Measurements from ENCODE around the gene GNB1L.

GNB1L gene

DNA sequence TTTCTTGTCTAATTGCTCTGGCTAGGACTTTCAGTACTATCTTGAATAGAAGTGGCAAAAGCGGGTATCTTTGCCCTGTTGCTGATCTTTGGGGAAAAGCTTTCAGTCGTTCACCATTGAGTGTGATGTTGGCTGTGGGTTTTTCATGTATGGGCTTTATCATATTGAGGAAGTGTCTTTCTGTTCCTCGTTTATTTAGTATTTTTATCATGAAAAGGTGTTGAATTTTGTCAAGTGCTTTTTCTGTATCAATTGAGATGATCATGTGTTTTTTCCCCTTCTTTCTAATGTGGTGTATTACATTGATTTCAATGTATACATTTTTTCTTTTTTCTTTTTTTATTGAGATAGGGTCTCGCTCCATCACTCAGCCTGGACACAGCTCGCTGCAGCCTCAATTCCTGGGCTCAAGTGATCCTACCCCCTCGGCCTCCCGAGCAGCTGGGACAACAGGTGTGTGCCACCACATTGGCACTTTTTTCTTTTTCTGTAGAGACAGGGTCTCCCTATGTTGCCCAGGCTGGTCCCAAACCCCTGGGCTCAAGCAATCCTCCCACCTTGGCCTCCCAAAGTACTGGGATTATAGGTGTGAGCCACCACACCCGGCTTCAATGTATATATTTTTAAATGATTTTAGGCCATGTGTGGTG lies 5.3 kb upstream of the GNB1L start:
- no peak for DNase-seq

GRCh38 chr22:19857382-19857781 lies 2.7 kb upstream of the GNB1L start:
- no peak for DNase-seq

DNA sequence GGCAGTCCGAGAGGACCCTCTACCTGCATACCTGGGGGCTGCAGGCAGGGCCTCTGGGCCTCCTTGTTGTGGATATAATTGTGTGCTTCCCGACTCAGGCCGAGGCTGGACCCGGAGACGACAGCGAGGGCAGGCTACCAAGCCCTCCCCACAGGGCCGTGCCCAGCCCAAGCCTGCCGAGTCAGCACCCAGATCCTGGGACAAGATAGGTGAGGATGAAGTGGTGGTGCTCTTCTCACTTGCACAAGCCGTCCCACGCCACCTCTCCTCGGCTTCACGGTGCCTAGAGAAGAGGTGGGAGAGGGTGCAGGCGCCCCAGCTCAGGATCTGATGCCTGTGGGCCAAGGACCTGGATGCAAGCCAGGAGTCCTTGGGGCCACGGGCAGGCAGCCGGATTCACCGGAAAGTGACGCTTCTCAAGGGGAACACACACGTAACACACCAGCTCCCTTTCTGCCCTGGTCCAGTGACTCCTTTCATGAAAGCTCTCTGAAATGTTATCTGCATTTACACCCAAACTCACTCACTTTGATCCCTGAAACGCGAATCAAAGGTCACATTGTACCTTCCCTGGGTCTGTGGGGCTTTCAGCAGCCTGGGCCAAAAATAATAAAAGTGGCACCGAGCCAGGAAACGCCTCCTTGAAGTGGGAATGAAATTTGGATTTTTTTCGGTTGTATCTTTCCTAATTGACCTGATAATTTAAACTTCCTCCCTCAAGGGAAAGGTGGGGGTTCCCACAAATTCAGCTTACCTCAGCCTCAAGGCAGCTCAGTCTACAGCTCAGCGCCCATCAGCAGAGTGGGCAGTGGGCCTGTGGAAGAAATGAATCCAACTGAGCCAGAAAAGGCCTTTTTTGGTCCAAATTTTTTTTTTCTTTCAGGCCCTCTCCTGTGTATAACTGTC lies 1.1 kb upstream of the GNB1L start:
- DNase-seq, result no peak

DNA sequence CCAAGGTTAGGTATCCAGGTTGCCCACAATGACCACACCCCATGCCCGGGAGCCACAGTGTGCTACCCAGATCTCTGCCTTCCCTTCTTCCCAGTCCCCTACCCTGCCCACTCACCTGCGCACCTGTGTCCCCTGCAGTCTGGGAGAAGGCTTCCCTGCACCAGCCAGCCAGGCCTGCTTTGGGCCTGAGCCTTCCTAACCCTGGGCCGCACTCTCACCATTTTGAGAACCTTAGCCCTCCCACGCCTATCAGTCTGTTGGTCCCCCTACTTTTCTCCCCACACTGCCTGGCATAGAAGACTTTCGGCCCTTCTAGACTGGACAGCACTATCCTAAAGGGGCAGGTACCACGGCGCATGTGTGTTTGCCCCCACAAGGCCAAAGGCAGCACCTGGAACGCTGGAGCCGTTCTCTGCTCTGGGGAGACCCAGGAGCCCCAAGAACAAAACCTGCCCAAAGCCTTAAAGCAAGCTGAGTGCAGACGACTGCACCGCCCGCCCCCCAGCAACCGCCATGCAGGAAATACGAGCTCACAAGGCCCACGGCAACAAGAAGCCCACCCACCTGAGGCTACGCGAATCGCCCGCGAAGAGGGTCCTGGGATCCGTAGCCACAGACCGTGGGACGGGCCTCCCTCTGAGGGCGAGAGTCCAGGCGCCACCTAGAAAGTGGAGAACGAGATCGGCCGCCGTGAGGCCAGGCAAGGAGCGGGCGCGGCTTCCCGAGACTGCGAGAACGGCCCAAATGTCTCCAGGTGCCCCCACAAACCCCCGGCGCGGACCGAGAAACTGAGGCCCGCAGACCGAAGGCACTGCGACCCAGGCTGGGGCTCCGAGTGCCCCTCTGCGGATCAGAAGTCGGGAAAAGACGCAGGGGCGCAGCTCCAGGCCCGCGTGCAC lies 546 bp downstream of the GNB1L start:
- DNase-seq, result peak; percentile 28

DNA sequence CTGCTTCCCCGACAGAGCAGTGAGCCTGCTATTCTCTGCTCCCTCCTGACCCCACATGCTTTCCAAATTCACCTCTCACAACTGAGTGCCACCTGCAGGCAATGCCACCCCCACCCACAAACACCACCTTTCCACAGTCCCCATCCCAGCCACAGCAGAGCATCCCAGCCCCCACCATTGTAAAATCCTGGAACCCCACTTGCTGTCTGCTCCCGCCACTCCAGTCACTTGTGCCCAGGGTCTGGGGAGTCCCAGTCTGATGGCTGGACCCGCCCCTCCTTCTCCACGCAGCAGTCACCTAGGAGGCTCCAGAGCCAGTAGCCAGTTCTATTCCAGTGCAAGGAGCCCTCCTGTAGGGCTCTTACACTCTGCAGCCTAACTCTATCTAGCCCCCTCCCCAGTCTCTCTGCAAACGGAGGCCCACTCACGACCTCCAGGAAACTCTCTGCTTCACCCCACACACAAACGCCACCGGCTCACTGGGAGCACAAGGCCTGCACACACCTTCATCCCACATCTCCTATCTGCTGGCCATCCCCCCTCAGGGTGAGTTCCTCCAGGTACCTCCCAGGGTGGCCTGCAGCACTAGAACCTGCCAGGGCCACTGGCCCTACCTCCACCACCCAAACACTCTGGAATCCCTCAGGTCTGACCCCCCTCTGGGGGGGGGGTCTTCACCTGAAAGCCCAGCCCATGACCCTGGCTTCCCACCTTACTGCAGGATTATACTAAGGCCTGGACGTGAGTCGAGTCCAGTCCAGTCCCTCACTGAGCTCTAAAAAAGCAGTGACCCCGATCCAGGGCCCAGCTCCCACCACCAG lies 1.4 kb downstream of the GNB1L start:
- no peak for DNase-seq

GRCh38 chr22:19852177-19852781 lies 2.4 kb downstream of the GNB1L start:
- DNase-seq, result peak; percentile 23

- peak; percentile 16 for DNase-seq
Observed at GRCh38 chr22:19851291-19852176, 3.1 kb downstream of the GNB1L start.

DNA sequence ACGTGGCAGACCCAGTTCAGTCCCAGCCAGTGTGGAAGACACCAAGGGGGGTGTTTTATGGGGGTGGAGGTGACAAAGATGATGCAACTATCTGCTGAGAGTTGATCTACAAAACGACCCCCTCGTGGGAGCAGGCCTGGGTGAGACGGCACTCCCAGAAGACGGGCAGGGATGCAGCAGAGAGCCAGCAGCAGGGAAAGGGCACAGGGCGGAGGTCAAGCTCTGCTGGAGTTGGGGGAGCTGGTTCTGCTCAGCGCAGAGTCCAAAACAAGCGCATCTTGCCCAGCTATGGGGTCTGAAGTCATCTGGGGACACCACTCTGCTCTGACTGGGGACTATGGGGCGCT lies 3.9 kb downstream of the GNB1L start:
- DNase-seq, result no peak

DNA sequence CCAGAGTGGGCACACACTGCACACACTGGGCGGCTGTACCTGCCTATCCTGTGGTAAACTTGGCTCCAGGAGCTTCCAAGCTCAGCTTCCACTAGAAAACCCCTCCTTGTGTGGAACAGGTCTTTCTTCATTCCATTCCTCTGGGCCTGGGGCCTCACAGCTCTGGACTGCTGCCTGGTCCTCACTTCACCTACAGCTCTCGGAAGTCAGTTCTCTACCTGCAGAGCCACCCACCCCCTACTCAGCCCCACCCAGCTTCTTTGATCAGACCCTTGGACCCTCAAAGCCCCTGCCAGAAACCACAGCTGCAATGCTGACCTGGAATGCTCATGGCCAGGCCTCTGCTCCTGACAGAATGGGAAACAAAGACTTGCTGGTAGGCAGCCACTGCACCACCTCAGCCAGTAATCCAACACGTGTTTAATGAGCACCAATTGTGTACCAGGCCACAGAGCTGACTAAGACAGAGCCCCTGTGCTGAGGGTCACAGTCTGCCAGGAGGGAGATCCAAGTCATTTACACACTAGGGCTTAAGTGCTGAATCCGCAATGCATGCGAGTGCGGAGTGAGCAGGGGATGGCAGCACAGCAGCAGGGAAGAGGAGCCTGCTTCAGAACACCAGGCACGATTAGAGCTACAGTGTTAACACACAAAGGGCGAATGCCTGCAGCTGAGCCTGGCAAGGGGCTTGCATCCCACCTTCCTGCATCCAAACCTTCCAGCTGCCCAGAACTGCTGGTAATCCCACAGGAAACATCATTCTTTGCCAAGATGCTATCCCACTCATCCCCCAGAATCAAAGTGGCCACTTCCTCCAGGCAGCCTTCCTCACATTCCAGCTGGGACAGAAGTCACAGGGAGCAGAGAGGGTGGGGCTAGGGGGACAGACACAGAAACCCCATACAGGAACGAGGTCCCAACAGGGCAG lies 4.6 kb downstream of the GNB1L start:
- no peak for DNase-seq

GRCh38 chr22:19848298-19849224 lies 6.1 kb downstream of the GNB1L start:
- DNase-seq, result no peak

DNA sequence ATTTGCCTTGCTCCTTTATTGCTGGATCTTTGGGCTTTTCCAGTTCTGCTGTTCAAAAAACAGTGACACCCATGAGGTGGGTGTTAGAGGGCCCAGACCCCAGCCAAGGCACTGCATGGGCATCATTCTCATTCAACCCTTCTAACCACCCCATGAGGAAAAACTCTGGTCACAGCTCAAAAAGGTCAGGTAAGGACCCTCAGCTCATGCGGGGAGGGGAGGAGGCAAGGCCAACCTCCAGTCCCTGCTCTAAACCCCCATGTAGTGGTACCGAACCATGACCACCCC lies 7.4 kb downstream of the GNB1L start:
- no peak for DNase-seq

GRCh38 chr22:19846620-19847344 lies 7.9 kb downstream of the GNB1L start:
- no peak for DNase-seq

DNA sequence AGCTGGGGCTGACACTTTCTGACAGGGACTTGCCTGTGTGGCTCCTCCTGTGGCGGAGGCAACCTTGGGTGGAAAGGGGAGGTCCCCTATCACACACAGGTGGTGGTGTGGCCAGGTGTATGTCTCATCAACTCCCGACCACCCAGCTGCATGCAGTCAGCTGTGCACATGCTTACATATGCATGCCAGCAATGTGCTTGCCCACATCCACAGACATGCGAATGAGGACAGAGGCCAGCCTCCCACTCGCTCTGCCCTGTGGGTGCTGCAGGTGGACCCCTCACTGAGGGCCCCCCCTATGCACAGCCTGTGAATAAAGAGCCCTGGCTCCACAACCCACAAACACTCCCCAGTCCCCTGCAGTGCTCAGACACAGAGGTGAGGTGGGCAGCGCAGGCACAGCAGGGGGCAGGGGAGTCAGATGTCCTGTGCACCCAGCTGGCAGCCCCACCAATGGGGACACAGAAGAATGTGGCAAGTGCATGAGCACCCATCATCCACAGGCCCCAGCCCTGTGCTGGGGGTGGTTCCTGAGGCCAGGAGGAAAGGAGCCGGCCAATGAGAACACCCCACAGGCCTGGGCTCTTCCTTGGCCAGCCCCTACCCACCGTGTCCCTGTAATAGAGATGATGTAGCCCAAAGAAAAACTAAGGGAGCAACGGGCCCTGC lies 9.5 kb downstream of the GNB1L start:
- DNase-seq, result no peak

- DNase-seq, result peak; percentile 69
Observed at GRCh38 chr22:19844377-19845053, 10.2 kb downstream of the GNB1L start.

DNA sequence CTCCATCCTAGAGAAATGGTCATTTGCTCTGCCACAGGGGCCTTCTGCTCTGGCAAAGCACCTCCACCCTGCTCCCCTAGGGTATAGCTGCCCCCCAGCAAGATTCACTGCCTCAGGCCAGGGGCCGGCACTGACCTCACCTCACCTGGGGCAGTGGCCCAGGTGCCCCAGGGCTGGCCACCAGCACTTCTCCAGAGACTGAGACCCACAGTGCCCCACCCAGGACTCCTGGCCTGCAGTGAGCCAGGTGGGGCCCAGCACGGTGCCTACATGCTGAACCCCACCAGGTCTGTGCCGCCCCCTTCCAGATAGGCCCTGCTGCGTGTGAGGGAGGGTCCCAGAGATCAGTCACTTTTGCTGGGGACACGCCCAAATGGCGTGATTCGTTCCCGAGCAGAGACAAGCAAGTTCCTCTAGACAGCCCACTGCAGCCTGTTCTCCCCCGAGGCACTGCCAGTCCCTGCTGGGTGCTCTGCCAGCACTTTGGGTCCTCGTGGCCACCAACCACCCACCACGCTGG lies 10.8 kb downstream of the GNB1L start:
- no peak for DNase-seq

DNA sequence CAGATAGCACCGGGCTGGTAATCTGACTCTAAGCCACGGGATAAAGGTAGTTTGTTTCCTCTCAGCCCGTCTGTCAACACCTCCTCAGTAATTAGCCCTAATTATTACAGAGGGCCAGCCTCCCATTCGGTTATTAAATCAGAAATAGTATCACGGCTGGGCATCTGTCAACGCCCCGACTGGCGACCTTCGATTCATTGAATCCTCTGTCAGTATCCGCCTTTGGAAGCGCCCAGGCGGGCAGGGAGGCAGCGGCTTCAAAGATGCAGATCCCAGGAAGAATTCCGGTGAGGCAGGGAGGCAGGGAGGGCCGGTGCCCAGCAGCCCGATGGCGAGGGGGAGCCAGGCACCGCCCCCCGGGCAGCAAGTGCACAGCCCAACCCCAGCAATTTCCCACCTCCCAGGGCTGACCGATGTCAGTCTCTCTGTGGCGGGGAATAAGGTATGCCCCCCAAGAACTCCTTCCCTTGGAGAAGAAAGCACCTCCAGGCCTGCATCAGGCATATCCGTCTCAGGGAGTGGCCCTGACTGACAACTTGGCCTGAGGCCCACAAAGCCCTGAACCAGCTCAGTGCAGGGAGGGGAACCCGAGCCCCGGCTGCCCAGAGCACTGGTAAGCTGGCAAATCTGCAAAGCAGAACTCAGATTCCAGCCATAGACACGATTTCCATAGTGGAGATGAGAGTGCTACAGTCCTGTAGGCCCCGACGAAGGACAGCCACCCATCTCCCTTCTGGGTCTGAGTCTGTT lies 11.4 kb downstream of the GNB1L start:
- no peak for DNase-seq
